GM23248 (cell line): Measurements from ENCODE around the gene RNF39. TPM values are rescaled to one million over a fixed set of nuclear protein-coding genes. Genes with fewer than 3 reads are reported as not detected.
A peak's percentile ranks its signal among the peaks of the same experiment; 100 is the strongest.

ENCODE experiments used
- DNase-seq: peaks from one replicate; pipeline ENCODE4 v3.0.0-alpha.2; 2015
- H2AFZ ChIP-seq: fragments of 200-600 bp; sonication (generic); 2 replicates; pipeline ENCODE4 v1.6.1; 2016; ENCODE audit warnings: antibody characterized with exemption
- H3F3A ChIP-seq: fragments of 200-600 bp; sonication (generic); 2 replicates; pipeline ENCODE4 v1.6.1; 2016; ENCODE audit warnings: mild to moderate bottlenecking, antibody characterized with exemption, mixed run types; ENCODE audit not compliant: insufficient read depth
- H3K27ac ChIP-seq: fragments of 200-600 bp; sonication (generic); 2 replicates; pipeline ENCODE4 v1.5.1; 2016; ENCODE audit warnings: mild to moderate bottlenecking
- H3K27me3 ChIP-seq: fragments of 200-600 bp; sonication (generic); replicated peaks from 2 replicates; pipeline ENCODE4 v1.6.1; 2016; ENCODE audit warnings: mild to moderate bottlenecking; ENCODE audit not compliant: insufficient read depth
- H3K36me3 ChIP-seq: fragments of 200-600 bp; sonication (generic); 2 replicates; pipeline ENCODE4 v1.6.1; 2016; ENCODE audit warnings: low read depth, mild to moderate bottlenecking
- H3K4me1 ChIP-seq: fragments of 200-600 bp; sonication (generic); 2 replicates; pipeline ENCODE4 v1.6.1; 2016; ENCODE audit warnings: mild to moderate bottlenecking; ENCODE audit not compliant: insufficient read depth
- H3K4me2 ChIP-seq: fragments of 200-600 bp; sonication (generic); one replicate; pipeline ENCODE4 v1.6.1; 2016; ENCODE audit warnings: mild to moderate bottlenecking; ENCODE audit not compliant: unreplicated experiment
- H3K4me3 ChIP-seq: fragments of 200-600 bp; sonication (generic); 2 replicates; pipeline ENCODE4 v1.5.1; 2016; ENCODE audit warnings: mild to moderate bottlenecking
- H3K79me2 ChIP-seq: fragments of 200-600 bp; sonication (generic); 2 replicates; pipeline ENCODE4 v1.6.1; 2016; ENCODE audit warnings: mild to moderate bottlenecking; ENCODE audit not compliant: insufficient read depth
- H3K9ac ChIP-seq: fragments of 200-600 bp; sonication (generic); 2 replicates; pipeline ENCODE4 v1.6.1; 2016; ENCODE audit warnings: mild to moderate bottlenecking
- H3K9me2 ChIP-seq: fragments of 200-600 bp; sonication (generic); 2 replicates; pipeline ENCODE4 v1.6.1; 2016; ENCODE audit warnings: mixed run types, mild to moderate bottlenecking, moderate library complexity; ENCODE audit not compliant: insufficient read depth
- H3K9me3 ChIP-seq: fragments of 200-600 bp; sonication (generic); one replicate; pipeline ENCODE4 v1.6.1; 2017; ENCODE audit warnings: low read depth
- H4K20me1 ChIP-seq: fragments of 200-600 bp; sonication (generic); 2 replicates; pipeline ENCODE4 v1.6.0; 2016; ENCODE audit not compliant: insufficient read depth
- EZH2 ChIP-seq: fragments of 200-600 bp; sonication (generic); IDR thresholded peaks from 2 replicates; pipeline ENCODE4 v1.6.1; 2018; ENCODE audit warnings: antibody characterized with exemption, mild to moderate bottlenecking; ENCODE audit not compliant: insufficient read depth, poor library complexity, severe bottlenecking
- EZH2phosphoT487 ChIP-seq: fragments of 200-600 bp; sonication (generic); IDR thresholded peaks from 2 replicates; pipeline ENCODE4 v1.6.1; 2018; ENCODE audit warnings: antibody characterized with exemption, moderate library complexity, mild to moderate bottlenecking, low read depth; ENCODE audit not compliant: insufficient read depth
- WGBS, 2 experiments: methylation state at CpG; one replicate each; pipeline ENCODE4 v1.1.6; 2015 to 2017; ENCODE audit warnings: low lambda C conversion rate in 2 of 2, low coverage in 1 of 2; ENCODE audit errors: missing lambda C conversion rate in 2 of 2; 5-methylcytosine and 5-hydroxymethylcytosine counted together
- in situ Hi-C: fragments of 300-500 bp; cut with MboI; formaldehyde crosslinking; loops from 2 replicates; pipeline ENCODE4 v1.15.0; 2020
- polyA plus RNA-seq: library from polyadenylated mRNA; unstranded; fragments of >200 nt; fragmentation: Nextera tagmentation; extraction: Ambion mirVana; gene quantifications from 2 replicates; pipeline ENCODE4 v1.2.1, GENCODE V29; 2016
- total RNA-seq: library from RNA; depleted of rRNA; stranded (reverse); fragments of >200 nt; shearing (Covaris generic); gene quantifications from 2 replicates; pipeline ENCODE4 v1.2.3, GENCODE V29; 2014

Gene RNF39
- total and polyA plus RNA-seq, 2 experiments from 2014 or later, result 0.21 TPM; not detected in 1

DNA sequence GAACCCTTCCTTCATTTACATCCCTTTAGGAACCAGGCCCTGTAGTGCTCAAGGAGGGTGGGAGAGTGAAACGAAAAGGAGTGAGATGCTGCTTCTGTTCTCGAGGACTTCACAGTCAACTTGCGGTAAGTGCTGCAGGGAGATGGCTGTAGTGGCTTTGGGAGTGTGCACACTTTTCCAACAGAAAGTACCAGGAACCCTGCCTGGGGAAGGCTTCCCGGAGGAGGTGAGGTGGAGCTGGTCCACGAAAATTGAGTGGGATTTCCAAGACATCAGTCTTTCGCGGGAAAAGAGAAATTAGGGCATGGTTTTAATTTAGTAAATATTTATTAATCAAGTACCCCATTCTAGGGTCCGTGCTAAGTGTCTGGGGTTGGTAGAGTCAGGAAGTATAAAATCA is 24.6 kb upstream of the RNF39 start:
- no peaks in the 10 kb centered on the region for H3K9me3 ChIP-seq
- TF ChIP-seq EZH2phosphoT487 (no peak), EZH2 (peak; percentile 59)
- 5% methylated on average over 8 of the region's 8 CpGs for WGBS, 2 experiments
- H3K9me2 ChIP-seq, result no peaks in the 10 kb centered on the region
- DNase-seq, result no peak
- in situ Hi-C loops, result no loop called here
- H3K4me2 ChIP-seq, result peak overlapping the region; percentile 89
- peaks cover 16% of the 10 kb centered on the region; the same call in 1 of the 2 replicates for H3K4me1 ChIP-seq
- H3K4me3 ChIP-seq, result peak overlapping the region; percentile 70
- H3K79me2 ChIP-seq, result no peaks in the 10 kb centered on the region
- H3K27ac ChIP-seq, result no peak overlapping the region
- H3K36me3 ChIP-seq, result no peaks in the 10 kb centered on the region
- H3K9ac ChIP-seq, result no peak overlapping the region
- H4K20me1 ChIP-seq, result no peaks in the 10 kb centered on the region
- peak overlapping the region; percentile 95 for H2AFZ ChIP-seq
- H3K27me3 ChIP-seq, result peaks cover 40% of the 10 kb centered on the region
- peaks cover 9% of the 10 kb centered on the region; the same call in 1 of the 2 replicates for H3F3A ChIP-seq

DNA sequence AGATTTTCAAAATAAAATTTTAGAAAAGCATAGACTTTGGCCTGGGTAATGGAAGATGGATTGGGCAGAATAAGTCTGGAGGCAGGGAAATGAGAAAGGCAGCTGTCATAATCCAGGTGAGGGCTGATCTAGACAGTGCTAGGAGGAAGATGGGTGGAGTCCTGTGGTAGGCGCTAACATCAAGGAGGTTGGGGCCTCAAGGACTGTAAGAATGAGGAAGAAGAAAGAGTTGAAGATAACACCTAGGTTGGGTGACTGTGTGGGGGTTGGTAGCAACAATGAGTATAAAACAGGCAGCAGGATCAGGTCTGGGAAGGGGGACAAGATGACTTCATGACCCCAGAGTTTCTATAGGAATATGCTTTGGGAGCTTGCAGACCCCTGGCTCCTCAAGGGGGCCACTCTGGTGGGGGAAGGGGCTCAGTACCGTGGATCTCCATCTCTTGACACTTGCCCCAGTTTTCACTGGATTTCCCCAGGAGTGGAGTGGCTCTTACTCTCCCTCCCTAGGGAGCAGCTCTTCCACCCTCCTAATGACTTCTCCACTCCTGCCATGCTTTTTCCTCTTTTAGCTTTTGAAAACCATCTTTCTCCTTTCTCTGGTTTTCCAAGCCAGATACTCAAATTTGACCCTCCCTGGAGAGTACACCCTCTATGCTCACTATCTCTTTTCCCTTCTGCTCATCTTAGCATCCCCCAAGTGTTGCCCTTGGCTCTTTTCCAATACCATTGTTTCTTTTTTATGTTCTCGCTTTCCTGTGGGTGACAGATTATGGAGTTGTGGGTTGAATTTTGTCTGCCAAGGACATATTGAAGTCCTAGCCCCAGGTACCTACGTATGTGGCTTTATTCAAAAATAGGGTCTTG is 22.6 kb upstream of the RNF39 start:
- H3K79me2 ChIP-seq, result no peaks in the 10 kb centered on the region
- no peak for DNase-seq
- peaks cover 45% of the 10 kb centered on the region for H3K27me3 ChIP-seq
- no peaks in the 10 kb centered on the region for H4K20me1 ChIP-seq
- H3K4me2 ChIP-seq, result no peak overlapping the region
- H3K9ac ChIP-seq, result no peak overlapping the region
- H3K27ac ChIP-seq, result no peak overlapping the region
- in situ Hi-C loops, result no loop called here
- no peaks in the 10 kb centered on the region for H3K36me3 ChIP-seq
- no peaks in the 10 kb centered on the region for H3K9me3 ChIP-seq
- no peaks in the 10 kb centered on the region for H3K9me2 ChIP-seq
- peaks cover 9% of the 10 kb centered on the region; the same call in 1 of the 2 replicates for H3F3A ChIP-seq
- TF ChIP-seq EZH2, result no peak
- no peak for TF ChIP-seq EZH2phosphoT487
- H2AFZ ChIP-seq, result no peak overlapping the region
- WGBS, 2 experiments, result 36 to 42% methylated on average over 4 of the region's 4 CpGs
- H3K4me3 ChIP-seq, result no peak overlapping the region
- peaks cover 16% of the 10 kb centered on the region; the same call in 1 of the 2 replicates for H3K4me1 ChIP-seq

DNA sequence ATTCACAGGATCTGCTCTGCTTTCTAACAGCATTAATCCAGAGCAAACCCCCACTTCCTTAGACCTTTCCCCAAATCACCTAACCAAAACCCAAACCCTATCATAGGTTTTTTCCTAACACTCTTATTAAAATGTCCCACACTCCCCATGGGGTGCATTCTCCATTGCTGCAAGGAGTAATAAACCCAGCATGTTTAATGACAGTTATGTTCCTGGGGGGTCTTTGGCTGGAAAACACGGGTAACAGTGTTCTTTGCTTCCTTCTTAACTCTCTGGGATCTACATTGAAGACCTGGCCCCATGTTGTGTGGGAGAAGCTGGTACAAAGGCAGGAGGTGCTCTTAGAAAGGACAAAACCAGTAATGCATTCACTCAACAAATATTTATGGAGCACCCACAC is 21.3 kb upstream of the RNF39 start:
- in situ Hi-C loops, result no loop called here
- 0% methylated on average over 1 of the region's 1 CpG for WGBS, 2 experiments
- H3K36me3 ChIP-seq, result no peaks in the 10 kb centered on the region
- no peak overlapping the region for H3K4me2 ChIP-seq
- no peaks in the 10 kb centered on the region for H4K20me1 ChIP-seq
- no peak for DNase-seq
- peaks cover 10% of the 10 kb centered on the region for H3K4me1 ChIP-seq
- H3K9me2 ChIP-seq, result no peaks in the 10 kb centered on the region
- no peak overlapping the region for H2AFZ ChIP-seq
- H3F3A ChIP-seq, result 0 out of 2 replicates have a peak, but pooled peaks cover 4% of the 10 kb centered on the region
- peaks cover 49% of the 10 kb centered on the region for H3K27me3 ChIP-seq
- no peaks in the 10 kb centered on the region for H3K9me3 ChIP-seq
- TF ChIP-seq EZH2phosphoT487, result no peak
- TF ChIP-seq EZH2, result no peak
- no peak overlapping the region for H3K27ac ChIP-seq
- H3K4me3 ChIP-seq, result no peak overlapping the region
- no peaks in the 10 kb centered on the region for H3K79me2 ChIP-seq
- no peak overlapping the region for H3K9ac ChIP-seq

DNA sequence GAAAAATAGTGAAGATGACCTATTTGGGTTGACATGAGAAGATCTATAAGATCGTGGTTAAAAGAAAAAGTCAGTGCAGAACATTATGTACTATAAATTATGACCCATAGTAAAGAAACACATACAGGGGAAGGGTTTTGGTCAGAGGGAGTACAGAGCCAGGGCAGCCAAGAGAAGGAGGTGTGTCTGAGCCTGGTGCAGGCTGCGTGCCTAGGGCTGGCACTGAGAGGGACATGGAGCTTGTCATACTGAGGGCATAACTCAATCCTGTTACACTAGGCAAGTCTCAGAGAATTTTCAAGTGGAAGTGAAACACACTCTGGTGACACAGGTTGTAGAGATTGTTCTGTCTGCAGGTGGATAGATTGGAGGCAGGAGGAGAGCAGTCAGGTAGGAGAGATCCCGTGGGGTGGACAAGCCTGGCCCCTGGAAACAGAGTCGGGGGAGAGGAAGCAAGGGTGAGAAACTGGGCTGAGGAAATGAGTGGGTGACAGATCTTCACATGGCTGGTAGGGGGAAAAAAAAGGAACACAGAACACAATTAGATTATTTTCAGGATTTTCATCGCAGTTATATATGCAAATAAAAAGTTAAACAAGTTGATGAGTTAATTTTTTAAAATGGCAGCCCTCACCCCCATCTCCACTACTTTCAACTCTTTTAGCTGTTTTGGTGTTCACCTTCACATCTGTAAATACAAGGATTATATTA is 18.5 kb upstream of the RNF39 start:
- in situ Hi-C loops, result no loop called here
- H3K4me3 ChIP-seq, result no peak overlapping the region
- H3K27me3 ChIP-seq, result peaks cover 34% of the 10 kb centered on the region
- no peaks in the 10 kb centered on the region for H4K20me1 ChIP-seq
- no peaks in the 10 kb centered on the region for H3K36me3 ChIP-seq
- H3K4me1 ChIP-seq, result peaks cover 11% of the 10 kb centered on the region
- 51 to 66% methylated on average over 5 of the region's 5 CpGs for WGBS, 2 experiments
- no peaks in the 10 kb centered on the region for H3F3A ChIP-seq
- no peaks in the 10 kb centered on the region for H3K79me2 ChIP-seq
- no peaks in the 10 kb centered on the region for H3K9me2 ChIP-seq
- no peak for TF ChIP-seq EZH2
- TF ChIP-seq EZH2phosphoT487, result no peak
- H3K4me2 ChIP-seq, result no peak overlapping the region
- H3K9ac ChIP-seq, result no peak overlapping the region
- H2AFZ ChIP-seq, result no peak overlapping the region
- no peaks in the 10 kb centered on the region for H3K9me3 ChIP-seq
- DNase-seq, result no peak
- no peak overlapping the region for H3K27ac ChIP-seq
